Osteoblast (primary cell): ENCODE data around the gene CIBAR2. TPM values are rescaled to one million over a fixed set of nuclear protein-coding genes. Genes with fewer than 3 reads are reported as not detected.
"Not testable (repeated sequence)": the region's sequence is repeated elsewhere in the genome, so short reads cannot be mapped to it uniquely, and the experiment has no call there.

ENCODE experiments used
- DNase-seq: peaks from one replicate; pipeline ENCODE4 v3.0.0; 2011; ENCODE audit warnings: low spot score, mixed read lengths; ENCODE audit not compliant: insufficient read length; ENCODE audit errors: missing footprints
- H2AFZ ChIP-seq: 2 replicates; pipeline ENCODE4 v1.6.0; 2011; ENCODE audit warnings: mild to moderate bottlenecking, low read length
- H3K27ac ChIP-seq: 2 replicates; pipeline ENCODE4 v1.5.1; 2011; ENCODE audit warnings: mild to moderate bottlenecking, low read depth, low read length, moderate library complexity
- H3K27me3 ChIP-seq: 2 replicates; pipeline ENCODE4 v1.6.0; 2012; ENCODE audit warnings: mild to moderate bottlenecking, control low read depth, inconsistent platforms, low read length, moderate library complexity; ENCODE audit not compliant: insufficient read depth
- H3K36me3 ChIP-seq: 2 replicates; pipeline ENCODE4 v1.5.1; 2011; ENCODE audit warnings: mild to moderate bottlenecking, low read length, control low read depth, moderate library complexity; ENCODE audit not compliant: insufficient read depth
- H3K4me1 ChIP-seq: 2 replicates; pipeline ENCODE4 v1.5.1; 2011; ENCODE audit warnings: mild to moderate bottlenecking, low read length, control low read depth, moderate library complexity; ENCODE audit not compliant: insufficient read depth
- H3K4me2 ChIP-seq: 2 replicates; pipeline ENCODE4 v1.6.0; 2011; ENCODE audit warnings: mild to moderate bottlenecking, low read length; ENCODE audit not compliant: insufficient read depth
- H3K4me3 ChIP-seq: fragments of 200-600 bp; sonication (generic); 3 replicates; pipeline ENCODE4 v1.5.1; 2012; ENCODE audit warnings: mild to moderate bottlenecking, low read length, inconsistent platforms; ENCODE audit not compliant: insufficient read depth
- H3K79me2 ChIP-seq: 2 replicates; pipeline ENCODE4 v1.6.0; 2012; ENCODE audit warnings: mild to moderate bottlenecking, low read length, control low read depth, inconsistent platforms; ENCODE audit not compliant: insufficient read depth
- H3K9me3 ChIP-seq: 2 replicates; pipeline ENCODE4 v1.5.1; 2011; ENCODE audit warnings: low read depth, low read length, control low read depth
- H4K20me1 ChIP-seq: 2 replicates; pipeline ENCODE4 v1.6.0; 2012; ENCODE audit warnings: mild to moderate bottlenecking, low read length, control low read depth; ENCODE audit not compliant: insufficient read depth
- CTCF ChIP-seq: IDR thresholded peaks from 2 replicates; pipeline ENCODE4 v1.5.1; 2011; ENCODE audit warnings: mild to moderate bottlenecking, low read depth, low read length, moderate library complexity; ENCODE audit errors: extremely low read depth
- total RNA-seq: library from RNA; depleted of rRNA; stranded (reverse); fragments of >200 nt; gene quantifications from 2 replicates; pipeline ENCODE4 v1.2.3, GENCODE V29; 2012

CIBAR2 gene
- total RNA-seq, 1 donor: under 0.01 TPM

DNA sequence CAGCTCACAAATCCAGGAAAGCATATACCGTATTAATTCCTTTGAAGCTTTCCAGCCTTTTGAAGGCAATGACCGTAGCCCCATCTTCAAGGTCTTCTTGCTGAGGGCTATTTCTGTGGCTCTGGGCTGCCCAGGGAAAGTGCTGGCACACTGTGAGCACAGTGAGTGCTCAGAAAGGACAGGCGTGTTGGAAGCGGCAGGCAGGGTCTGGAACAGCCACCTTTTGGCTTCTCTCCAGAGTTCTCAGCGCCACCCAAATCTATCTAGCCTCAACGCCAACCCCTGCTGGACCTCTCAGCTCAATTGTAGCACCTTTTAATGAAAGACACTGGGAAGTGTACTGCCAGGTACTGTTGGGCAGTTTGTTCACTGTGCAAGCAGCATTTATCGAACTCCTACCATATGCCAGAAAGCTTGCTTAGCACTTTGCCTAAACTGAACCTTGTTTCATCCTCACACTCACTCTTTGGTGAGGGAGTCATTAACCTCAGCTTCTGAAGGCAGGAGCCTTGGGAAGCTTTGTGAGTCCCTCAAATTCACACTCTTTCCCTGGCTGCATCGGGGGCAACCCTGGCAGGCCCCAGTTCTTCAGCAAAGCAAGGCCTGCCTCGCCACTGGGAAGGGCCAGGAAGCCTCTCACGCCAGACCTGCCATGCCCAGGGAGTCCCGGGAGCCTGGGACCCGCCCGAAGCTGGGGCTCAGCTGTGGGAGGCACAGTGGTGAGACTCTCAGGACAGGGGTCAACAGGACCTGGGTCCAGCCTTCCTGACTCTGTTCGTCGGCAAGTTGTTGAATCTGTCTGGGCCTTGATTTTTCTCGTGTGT is 13.5 kb upstream of the CIBAR2 start:
- Histone ChIP-seq H3K4me2 (no peak overlapping the region), H3K79me2 (no peaks in the 10 kb centered on the region), H3K27ac (no peak overlapping the region), H4K20me1 (no peaks in the 10 kb centered on the region), H2AFZ (no peak overlapping the region), H3K27me3 (no peaks in the 10 kb centered on the region), H3K9me3 (no peaks in the 10 kb centered on the region), H3K36me3 (no peaks in the 10 kb centered on the region), H3K4me3 (no peak overlapping the region), H3K4me1 (peaks cover 27% of the 10 kb centered on the region)
- no peak for TF ChIP-seq CTCF
- peak; percentile 81 for DNase-seq

GRCh38 chr16:85124636-85125346 is 12.5 kb upstream of the CIBAR2 start:
- H2AFZ ChIP-seq: no peak overlapping the region
- H3K4me2 ChIP-seq: no peak overlapping the region
- no peaks in the 10 kb centered on the region for H4K20me1 ChIP-seq
- H3K27ac ChIP-seq: peak overlapping the region; percentile 69
- peak; percentile 65 for DNase-seq
- no peaks in the 10 kb centered on the region for H3K79me2 ChIP-seq
- H3K4me3 ChIP-seq: no peak overlapping the region
- no peak for TF ChIP-seq CTCF
- H3K27me3 ChIP-seq: no peaks in the 10 kb centered on the region
- H3K9me3 ChIP-seq: no peaks in the 10 kb centered on the region
- H3K4me1 ChIP-seq: peaks cover 17% of the 10 kb centered on the region
- no peaks in the 10 kb centered on the region for H3K36me3 ChIP-seq

GRCh38 chr16:85123891-85124635 is 11.8 kb upstream of the CIBAR2 start:
- Histone ChIP-seq H3K4me3 (no peak overlapping the region), H2AFZ (peak overlapping the region; percentile 72), H4K20me1 (no peaks in the 10 kb centered on the region), H3K27me3 (no peaks in the 10 kb centered on the region), H3K4me2 (peak overlapping the region; percentile 49), H3K27ac (peak overlapping the region; percentile 69), H3K9me3 (no peaks in the 10 kb centered on the region), H3K36me3 (no peaks in the 10 kb centered on the region), H3K4me1 (peaks cover 16% of the 10 kb centered on the region), H3K79me2 (no peaks in the 10 kb centered on the region)
- TF ChIP-seq CTCF: no peak
- peak; percentile 93 for DNase-seq

GRCh38 chr16:85123441-85123840 is 11.2 kb upstream of the CIBAR2 start:
- H3K4me2 ChIP-seq, H3K27me3 ChIP-seq, H2AFZ ChIP-seq, DNase-seq, H3K79me2 ChIP-seq, H3K9me3 ChIP-seq, H3K4me3 ChIP-seq, H3K36me3 ChIP-seq, H4K20me1 ChIP-seq: not testable (repeated sequence)
- H3K27ac ChIP-seq: peak overlapping the region; percentile 69
- peaks cover 16% of the 10 kb centered on the region for H3K4me1 ChIP-seq
